ENCODE data around the gene NAALADL2. TPM values are rescaled to one million over a fixed set of nuclear protein-coding genes. Genes with fewer than 3 reads are reported as not detected.
"Not testable (repeated sequence)": the region's sequence is repeated elsewhere in the genome, so short reads cannot be mapped to it uniquely, and the experiment has no call there.

NAALADL2 gene
- total RNA-seq, 2 experiments from 2014 or later, result 0.48 TPM; not detected in 1

DNA sequence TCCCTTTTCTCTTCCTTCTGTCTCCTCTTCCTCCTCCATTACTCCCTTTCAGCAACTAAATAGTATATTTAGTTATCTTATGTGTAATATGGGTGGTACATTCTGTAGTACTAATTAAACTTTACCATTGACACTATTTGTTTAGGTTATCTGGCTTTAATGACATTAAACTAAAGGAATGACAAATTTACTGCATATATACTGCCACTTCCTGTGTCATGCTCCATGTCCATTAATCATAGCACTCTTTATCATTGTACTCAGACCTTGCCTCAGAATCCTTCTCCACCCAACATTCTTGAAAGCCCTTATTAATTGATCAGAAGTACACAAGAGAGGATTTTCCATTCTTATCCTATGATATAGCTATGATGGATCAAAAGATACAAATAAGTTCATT lies 244.2 kb downstream of the NAALADL2 start:
- H3K27ac Mint-ChIP-seq, result no peak overlapping the region
- no peaks in the 10 kb centered on the region for H3K4me1 Mint-ChIP-seq
- no peaks in the 10 kb centered on the region for H3K36me3 Mint-ChIP-seq
- peaks cover 2% of the 10 kb centered on the region for H3K9me3 Mint-ChIP-seq
- DNase-seq, result no peak
- H3K27me3 Mint-ChIP-seq, result no peaks in the 10 kb centered on the region
- H3K4me3 Mint-ChIP-seq, result no peak overlapping the region

DNA sequence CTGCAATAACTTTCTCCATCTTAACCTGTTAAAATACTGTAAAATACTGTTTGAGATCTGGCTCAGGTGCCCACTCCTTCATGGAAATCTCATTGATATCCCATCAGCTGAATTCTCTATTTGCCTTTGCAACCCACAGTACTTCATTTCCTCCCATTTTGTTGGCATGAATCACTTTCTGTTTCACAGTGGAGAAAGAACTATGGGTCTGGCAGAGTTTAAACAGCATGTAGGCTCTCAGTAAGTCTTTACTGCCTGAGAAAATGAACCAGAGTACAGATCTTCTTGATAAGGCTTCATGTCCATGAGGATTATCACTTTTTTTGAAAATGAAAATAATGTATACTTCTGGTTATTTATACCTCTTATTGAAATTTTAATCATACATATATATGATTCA lies 245.9 kb downstream of the NAALADL2 start:
- no peak for DNase-seq
- Mint-ChIP-seq H3K36me3 (no peaks in the 10 kb centered on the region), H3K4me3 (no peak overlapping the region), H3K4me1 (no peaks in the 10 kb centered on the region), H3K27me3 (no peaks in the 10 kb centered on the region), H3K27ac (no peak overlapping the region), H3K9me3 (peaks cover 2% of the 10 kb centered on the region)

DNA sequence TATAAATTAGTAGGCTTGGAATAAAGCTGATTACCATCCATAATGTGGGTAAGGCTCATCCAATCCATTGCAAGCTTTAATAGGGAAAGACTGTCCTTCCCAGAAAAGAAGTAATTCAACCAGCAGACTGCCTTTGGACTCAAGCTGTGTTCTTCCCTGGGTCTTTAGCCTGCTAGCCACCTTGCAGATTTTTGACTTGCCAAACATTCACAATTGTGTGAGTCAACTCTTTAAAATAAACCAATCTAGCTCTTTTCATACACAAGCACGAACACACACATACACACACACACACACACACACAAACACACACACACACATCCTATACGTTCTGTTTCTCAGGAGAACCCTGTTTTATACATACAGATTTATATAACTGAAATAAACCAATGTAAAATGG lies 248.1 kb downstream of the NAALADL2 start:
- H3K27ac Mint-ChIP-seq, result no peak overlapping the region
- H3K4me1 Mint-ChIP-seq, result no peaks in the 10 kb centered on the region
- H3K27me3 Mint-ChIP-seq, result no peaks in the 10 kb centered on the region
- peaks cover 2% of the 10 kb centered on the region for H3K9me3 Mint-ChIP-seq
- H3K36me3 Mint-ChIP-seq, result no peaks in the 10 kb centered on the region
- DNase-seq, result no peak
- H3K4me3 Mint-ChIP-seq, result no peak overlapping the region

DNA sequence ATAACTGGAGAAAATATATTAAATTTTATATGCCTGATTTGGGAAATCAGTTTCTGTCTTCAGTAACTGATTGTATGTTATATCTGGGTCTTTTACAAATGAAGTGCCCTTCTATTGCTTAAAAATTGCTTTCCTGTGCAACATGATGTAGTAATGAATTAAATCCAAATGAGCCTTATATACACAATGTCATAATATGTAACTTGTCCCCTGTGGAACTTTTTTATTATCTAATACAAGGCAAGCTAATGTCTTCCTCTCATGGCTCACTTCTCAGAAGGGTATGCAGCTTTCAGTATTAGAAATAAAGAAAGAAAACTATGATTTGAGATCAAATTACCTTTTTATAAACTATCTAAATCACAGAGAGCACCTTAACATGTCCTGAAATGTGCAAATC lies 248.9 kb downstream of the NAALADL2 start:
- H3K4me3 Mint-ChIP-seq, result no peak overlapping the region
- no peaks in the 10 kb centered on the region for H3K4me1 Mint-ChIP-seq
- H3K9me3 Mint-ChIP-seq, result peaks cover 2% of the 10 kb centered on the region
- H3K36me3 Mint-ChIP-seq, result no peaks in the 10 kb centered on the region
- H3K27me3 Mint-ChIP-seq, result no peaks in the 10 kb centered on the region
- DNase-seq, result no peak
- H3K27ac Mint-ChIP-seq, result no peak overlapping the region

DNA sequence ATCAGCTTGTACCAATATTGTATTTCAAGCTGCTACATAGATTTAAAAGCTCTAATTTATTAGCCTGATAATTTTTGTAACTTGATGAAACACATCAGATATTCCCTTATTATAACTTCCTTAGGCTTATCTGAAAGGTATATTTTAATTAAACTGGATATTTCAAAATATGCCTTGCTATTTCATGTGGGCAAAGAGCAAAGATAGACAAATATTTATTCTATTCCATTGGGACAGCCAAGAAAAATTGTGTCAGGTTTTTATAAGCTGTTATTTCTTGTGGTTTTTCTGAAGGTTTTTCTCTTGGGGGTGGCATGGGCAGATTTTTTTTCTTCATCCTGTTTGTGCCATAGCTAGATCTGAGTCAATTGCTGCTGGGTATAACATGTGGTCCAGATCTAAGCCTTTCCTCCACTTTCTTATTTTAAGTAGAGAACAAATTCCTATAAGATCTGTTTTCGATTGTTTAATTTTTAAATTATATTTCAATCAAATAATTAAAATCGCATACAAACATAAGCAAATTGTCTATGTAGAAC lies 249.5 kb downstream of the NAALADL2 start:
- no peak overlapping the region for H3K4me3 Mint-ChIP-seq
- no peaks in the 10 kb centered on the region for H3K27me3 Mint-ChIP-seq
- no peaks in the 10 kb centered on the region for H3K4me1 Mint-ChIP-seq
- H3K9me3 Mint-ChIP-seq, result no peaks in the 10 kb centered on the region
- no peak overlapping the region for H3K27ac Mint-ChIP-seq
- no peaks in the 10 kb centered on the region for H3K36me3 Mint-ChIP-seq
- DNase-seq, result no peak

DNA sequence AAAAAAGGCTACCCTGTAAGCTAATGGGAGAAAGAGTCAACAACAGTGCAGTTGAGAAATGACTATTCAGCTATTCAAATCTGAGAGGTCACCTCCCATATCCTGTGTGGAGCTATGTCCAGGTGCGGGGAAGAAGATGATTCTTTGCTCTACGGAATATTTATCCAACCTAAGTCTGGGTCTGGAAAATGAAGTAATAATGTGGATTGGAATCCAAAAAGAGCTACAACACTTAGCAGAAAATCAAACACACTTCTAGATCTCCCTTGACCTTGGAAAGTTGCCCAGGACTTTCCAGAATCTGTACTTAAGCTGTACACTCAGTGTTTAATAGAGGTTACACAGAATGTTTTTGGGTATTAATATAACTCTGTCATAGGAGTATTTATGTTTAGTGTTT lies 251.9 kb downstream of the NAALADL2 start:
- Mint-ChIP-seq H3K27ac (no peak overlapping the region), H3K36me3 (no peaks in the 10 kb centered on the region), H3K4me1 (no peaks in the 10 kb centered on the region), H3K4me3 (no peak overlapping the region), H3K9me3 (no peaks in the 10 kb centered on the region), H3K27me3 (no peaks in the 10 kb centered on the region)
- DNase-seq, result no peak

DNA sequence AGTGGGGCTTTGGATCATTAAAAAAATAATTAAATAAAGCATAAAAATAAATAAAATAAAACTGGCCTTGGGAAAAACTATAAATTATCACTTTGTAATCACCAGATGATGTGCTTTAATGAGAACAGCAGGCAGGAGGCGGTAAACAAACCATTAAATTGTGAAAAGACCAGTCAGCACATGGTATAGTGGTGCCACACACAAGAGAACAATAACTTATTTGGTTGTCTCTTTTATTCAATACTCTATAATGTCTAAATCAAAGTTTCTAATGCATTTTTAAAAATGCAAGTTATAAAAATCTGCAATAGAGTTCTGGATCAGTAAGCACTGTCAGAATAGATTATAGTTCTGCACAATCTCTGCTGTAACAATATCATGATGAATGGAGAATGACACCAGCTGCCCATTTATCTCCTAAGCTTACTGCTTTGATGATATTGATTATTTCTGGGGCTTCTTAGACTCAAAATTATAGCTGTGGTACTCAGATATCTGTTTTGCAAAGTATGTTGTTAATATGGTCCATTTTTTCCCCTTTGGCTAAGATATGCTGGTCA lies 259.3 kb downstream of the NAALADL2 start:
- H3K4me1 Mint-ChIP-seq, result no peaks in the 10 kb centered on the region
- no peak for DNase-seq
- no peak overlapping the region for H3K27ac Mint-ChIP-seq
- no peaks in the 10 kb centered on the region for H3K27me3 Mint-ChIP-seq
- no peaks in the 10 kb centered on the region for H3K9me3 Mint-ChIP-seq
- no peaks in the 10 kb centered on the region for H3K36me3 Mint-ChIP-seq
- H3K4me3 Mint-ChIP-seq, result no peak overlapping the region

DNA sequence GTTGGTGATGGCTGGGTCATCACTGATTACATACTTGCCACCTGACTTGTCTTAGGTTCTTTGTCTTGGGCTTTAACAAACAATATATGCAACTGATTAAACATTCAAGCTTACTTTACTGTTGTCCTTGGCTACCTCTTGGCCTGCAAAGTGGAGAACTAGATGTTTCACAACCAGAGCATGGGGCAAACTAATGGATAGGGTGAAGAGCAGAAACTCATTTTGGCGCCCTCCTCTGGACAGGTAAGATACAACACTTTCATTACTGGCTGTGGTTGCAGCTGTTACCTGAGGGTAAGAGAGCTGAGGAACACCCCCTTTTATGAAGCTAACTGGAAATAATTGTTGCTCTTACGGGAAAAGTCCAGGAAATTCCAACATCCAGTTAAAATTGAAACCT lies 262.1 kb downstream of the NAALADL2 start:
- H3K4me3 Mint-ChIP-seq, result no peak overlapping the region
- no peaks in the 10 kb centered on the region for H3K27me3 Mint-ChIP-seq
- H3K9me3 Mint-ChIP-seq, result peaks cover 1% of the 10 kb centered on the region
- DNase-seq, result no peak
- H3K4me1 Mint-ChIP-seq, result no peaks in the 10 kb centered on the region
- no peak overlapping the region for H3K27ac Mint-ChIP-seq
- H3K36me3 Mint-ChIP-seq, result no peaks in the 10 kb centered on the region

DNA sequence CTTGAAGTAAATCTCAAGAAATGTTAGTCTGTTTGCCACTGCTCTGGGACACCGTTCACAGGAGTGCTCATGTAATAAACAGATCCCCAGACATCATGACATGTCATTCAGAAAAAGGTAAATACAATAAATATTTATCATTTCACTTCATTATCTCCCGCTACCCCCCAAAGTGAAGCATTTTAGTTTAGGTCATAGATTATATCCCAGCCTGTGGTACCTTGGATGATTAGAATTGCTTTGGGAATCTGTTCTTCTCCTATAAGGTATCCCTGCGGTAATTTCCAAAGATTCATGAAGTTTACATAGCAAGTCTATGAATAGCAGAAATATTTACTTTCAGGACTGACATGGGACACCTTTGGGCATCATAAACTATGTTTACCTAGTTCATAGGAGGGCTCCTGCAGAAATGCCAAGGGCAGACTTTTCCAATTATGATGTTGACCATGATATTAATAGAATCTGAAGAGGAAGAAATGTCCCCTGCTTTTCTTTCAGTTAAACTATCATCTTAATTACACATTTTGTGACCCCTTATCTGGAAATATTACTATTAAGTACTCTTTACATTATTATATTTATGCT lies 268.0 kb downstream of the NAALADL2 start:
- Mint-ChIP-seq H3K36me3 (no peaks in the 10 kb centered on the region), H3K4me1 (no peaks in the 10 kb centered on the region), H3K27ac (no peak overlapping the region), H3K4me3 (no peak overlapping the region), H3K9me3 (peaks cover 1% of the 10 kb centered on the region), H3K27me3 (no peaks in the 10 kb centered on the region)
- DNase-seq, result no peak

DNA sequence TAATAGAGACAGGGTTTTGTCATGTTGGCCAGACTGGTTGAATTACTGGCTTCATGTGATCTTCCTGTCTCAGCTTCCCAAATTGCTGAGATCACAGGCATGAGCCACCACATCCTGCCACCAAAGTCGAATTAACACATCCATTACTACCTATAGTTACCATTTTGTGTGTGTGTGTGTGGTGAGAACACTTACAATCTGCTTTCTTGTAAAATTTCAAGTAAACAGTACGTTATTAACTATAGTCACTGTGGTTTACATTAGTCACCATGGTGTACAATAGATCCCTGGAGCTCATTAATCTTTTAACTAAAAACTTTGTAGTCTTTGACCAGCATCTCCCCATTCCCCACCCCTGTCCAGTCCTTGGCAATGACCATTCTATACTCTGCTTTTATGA lies 270.0 kb downstream of the NAALADL2 start:
- Mint-ChIP-seq H3K9me3 (peaks cover 4% of the 10 kb centered on the region), H3K27me3 (no peaks in the 10 kb centered on the region), H3K36me3 (no peaks in the 10 kb centered on the region), H3K27ac (no peak overlapping the region), H3K4me3 (no peak overlapping the region), H3K4me1 (no peaks in the 10 kb centered on the region)
- no peak for DNase-seq

DNA sequence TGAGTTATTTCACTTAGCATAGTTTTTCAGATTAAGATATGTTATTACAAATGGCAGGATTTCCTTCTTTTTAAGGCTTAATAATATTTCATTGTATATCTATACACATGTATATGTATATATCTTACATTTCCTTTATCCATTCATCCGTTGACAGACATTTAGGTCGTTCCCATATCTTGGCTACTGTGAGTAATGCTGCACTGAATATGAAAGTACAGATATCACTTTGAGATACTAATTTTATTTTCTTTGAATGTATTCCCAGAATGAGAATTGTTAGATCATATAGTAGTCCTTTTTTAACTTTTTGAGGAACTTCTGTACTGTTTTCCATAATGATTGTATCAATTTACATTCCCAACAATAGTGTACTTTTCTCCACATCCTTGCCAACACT lies 270.4 kb downstream of the NAALADL2 start:
- Mint-ChIP-seq H3K9me3 (peaks cover 5% of the 10 kb centered on the region), H3K27ac (no peak overlapping the region), H3K36me3 (no peaks in the 10 kb centered on the region), H3K4me1 (no peaks in the 10 kb centered on the region), H3K27me3 (no peaks in the 10 kb centered on the region), H3K4me3 (no peak overlapping the region)
- DNase-seq, result no peak

DNA sequence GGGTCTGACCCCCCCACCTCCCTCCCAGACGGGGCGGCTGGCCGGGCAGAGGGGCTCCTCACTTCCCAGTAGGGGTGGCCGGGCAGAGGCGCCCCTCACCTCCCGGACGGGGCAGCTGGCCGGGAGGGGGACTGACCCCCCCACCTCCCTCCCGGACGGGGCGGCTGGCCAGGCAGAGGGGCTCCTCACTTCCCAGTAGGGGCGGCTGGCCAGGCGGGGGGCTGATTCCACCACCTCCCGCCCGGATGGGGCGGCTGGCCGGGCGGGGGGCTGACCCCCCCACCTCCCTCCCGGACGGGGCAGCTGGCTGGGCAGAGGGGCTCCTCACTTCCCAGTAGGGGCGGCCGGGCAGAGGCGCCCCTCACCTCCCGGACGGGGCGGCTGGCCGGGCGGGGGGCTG lies 272.7 kb downstream of the NAALADL2 start:
- not testable (repeated sequence) for H3K4me1 Mint-ChIP-seq, H3K36me3 Mint-ChIP-seq, H3K9me3 Mint-ChIP-seq, H3K27me3 Mint-ChIP-seq, DNase-seq, H3K27ac Mint-ChIP-seq, H3K4me3 Mint-ChIP-seq

DNA sequence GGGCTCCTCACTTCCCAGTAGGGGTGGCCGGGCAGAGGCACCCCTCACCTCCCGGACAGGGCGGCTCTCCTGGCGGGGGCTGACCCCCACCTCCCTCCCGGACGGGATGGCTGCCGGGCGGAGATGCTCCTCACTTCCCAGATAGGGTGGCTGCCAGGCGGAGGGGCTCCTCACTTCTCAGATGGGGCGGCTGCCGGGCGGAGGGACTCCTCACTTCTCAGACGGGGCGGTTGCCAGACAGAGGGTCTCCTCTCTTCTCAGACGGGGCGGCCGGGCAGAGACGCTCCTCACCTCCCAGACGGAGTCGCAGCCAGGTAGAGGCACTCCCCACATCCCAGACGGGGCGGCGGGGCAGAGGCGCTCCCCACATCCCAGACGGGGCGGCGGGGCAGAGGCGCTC lies 273.6 kb downstream of the NAALADL2 start:
- not testable (repeated sequence) for DNase-seq, H3K4me3 Mint-ChIP-seq, H3K27me3 Mint-ChIP-seq, H3K4me1 Mint-ChIP-seq, H3K27ac Mint-ChIP-seq, H3K9me3 Mint-ChIP-seq, H3K36me3 Mint-ChIP-seq

DNA sequence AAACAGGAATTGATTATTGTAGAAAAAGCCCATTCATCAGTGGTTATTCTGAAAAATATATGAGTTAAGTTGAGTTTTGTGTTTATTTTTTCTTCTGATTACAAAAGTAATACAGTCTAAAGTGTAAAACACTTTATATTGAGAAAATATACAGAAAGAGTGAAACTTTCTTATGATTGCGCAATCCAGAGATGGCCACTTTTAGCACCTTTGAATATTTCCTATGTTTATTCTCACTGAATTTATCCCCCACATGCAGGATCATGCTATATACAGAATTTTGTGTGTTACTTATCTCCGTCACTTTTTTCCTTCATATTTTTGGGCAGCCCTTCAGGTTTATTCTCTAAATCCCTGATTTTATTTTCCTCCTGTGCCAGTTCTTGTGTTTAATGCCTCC lies 285.2 kb downstream of the NAALADL2 start:
- Mint-ChIP-seq H3K4me3 (no peak overlapping the region), H3K36me3 (no peaks in the 10 kb centered on the region), H3K27ac (no peak overlapping the region), H3K27me3 (no peaks in the 10 kb centered on the region), H3K4me1 (no peaks in the 10 kb centered on the region), H3K9me3 (no peaks in the 10 kb centered on the region)
- DNase-seq, result no peak

DNA sequence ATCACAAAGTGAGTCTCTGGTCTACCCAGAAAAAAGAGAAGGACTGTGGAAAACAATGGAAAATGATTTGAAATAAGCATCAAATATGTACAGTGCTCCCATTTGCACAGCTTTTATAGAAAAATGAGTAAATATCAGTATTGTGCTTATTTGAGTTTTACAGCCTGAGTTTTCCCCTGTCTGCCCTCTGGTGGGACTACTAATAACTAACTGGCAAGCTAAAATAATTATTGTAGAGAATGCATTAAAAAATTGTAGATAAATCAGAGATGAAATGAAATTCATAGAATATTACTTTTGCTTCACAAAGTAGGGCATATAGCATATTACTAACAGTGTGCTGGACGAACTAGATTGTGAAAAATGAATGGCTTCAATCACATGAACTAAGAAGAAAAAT lies 287.1 kb downstream of the NAALADL2 start:
- Mint-ChIP-seq H3K4me1 (no peaks in the 10 kb centered on the region), H3K9me3 (no peaks in the 10 kb centered on the region), H3K27me3 (no peaks in the 10 kb centered on the region), H3K36me3 (no peaks in the 10 kb centered on the region), H3K27ac (no peak overlapping the region), H3K4me3 (no peak overlapping the region)
- no peak for DNase-seq

DNA sequence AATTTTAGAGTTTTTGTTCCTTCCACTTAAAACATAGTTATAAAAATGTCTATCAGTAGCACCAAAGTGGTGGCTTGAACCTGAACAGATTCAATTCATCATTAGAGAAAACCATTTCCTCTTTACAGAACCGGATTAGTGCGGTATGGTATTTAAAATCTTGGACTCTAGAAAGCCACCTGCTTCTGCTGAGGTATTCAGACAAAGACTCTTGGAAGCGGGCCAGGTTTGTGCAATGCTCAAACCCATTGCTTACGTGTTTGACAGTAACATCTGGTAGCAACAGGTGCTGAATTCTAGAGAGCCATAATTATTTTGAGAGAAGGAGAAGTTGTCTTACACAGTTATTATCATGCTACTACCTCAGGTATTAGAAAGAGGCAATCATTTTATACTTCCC lies 290.5 kb downstream of the NAALADL2 start:
- no peaks in the 10 kb centered on the region for H3K9me3 Mint-ChIP-seq

More for the DNA sequence above, 290.5 kb downstream of the NAALADL2 start:
- no peaks in the 10 kb centered on the region for H3K36me3 Mint-ChIP-seq
- H3K4me3 Mint-ChIP-seq, result no peak overlapping the region
- H3K4me1 Mint-ChIP-seq, result no peaks in the 10 kb centered on the region
- DNase-seq, result no peak
- H3K27ac Mint-ChIP-seq, result no peak overlapping the region
- no peaks in the 10 kb centered on the region for H3K27me3 Mint-ChIP-seq

Measured in activated naive CD8-positive, alpha-beta T cell treated with anti-CD3 and anti-CD28 coated beads for 36 hours (primary cell).